ENCODE data around the gene REG1B. TPM values are rescaled to one million over a fixed set of nuclear protein-coding genes. Genes with fewer than 3 reads are reported as not detected.

REG1B gene
- total and polyA plus RNA-seq, 2 of the 4 experiments (the other 2 are of a cell fraction), result not detected

GRCh38 chr2:79131687-79132086 lies 43.9 kb upstream of the REG1B start:
- CTCF ChIA-PET, result no interaction called here
- H3K27ac ChIP-seq (ENCODE audit: insufficient read depth, low read length), result no peak overlapping the region
- H3K4me3 ChIP-seq (ENCODE audit: insufficient read depth, low read depth, low read length), result no peak overlapping the region
- H3K9ac ChIP-seq (ENCODE audit: low read depth, low read length), result no peak overlapping the region
- H3K23ac ChIP-seq (ENCODE audit: low read depth, low read length), result no peak overlapping the region
- H3K4me1 ChIP-seq (ENCODE audit: control insufficient read depth, insufficient read depth, low read length), result no peaks in the 10 kb centered on the region
- 43% methylated on average over 1 of the region's 4 CpGs; no CpG with 5 or more reads in 1 of the 2 experiments for WGBS, 2 experiments (ENCODE audit: extremely low coverage in 2 of 2, insufficient read length in 1 of 2)
- no peaks in the 10 kb centered on the region for H3K9me1 ChIP-seq (ENCODE audit: insufficient read depth, low read length)
- H2AK5ac ChIP-seq (ENCODE audit: low read depth, low read length), result no peak overlapping the region
- in situ Hi-C loops (cut with MboI; ENCODE audit: low sequenced_read_pairs), result no loop called here
- H3K36me3 ChIP-seq (ENCODE audit: control insufficient read depth, insufficient read depth, low read length), result no peaks in the 10 kb centered on the region
- no peak overlapping the region for H4K91ac ChIP-seq (ENCODE audit: insufficient read depth, low read depth, low read length)
- H3K27me3 ChIP-seq (ENCODE audit: control insufficient read depth, insufficient read depth, low read length), result no peaks in the 10 kb centered on the region
- TF ChIP-seq MAZ (IDR thresholded peaks at IDR 0.05; ENCODE audit: borderline replicate concordance, low read depth, low read length), result no peak
- TF ChIP-seq MAFK (IDR thresholded peaks at IDR 0.05; ENCODE audit: low read depth, low read length), result no peak
- no peak for TF ChIP-seq MXI1 (IDR thresholded peaks at IDR 0.05; ENCODE audit: borderline replicate concordance, low read depth, low read length)
- no peak for TF ChIP-seq USF2 (IDR thresholded peaks at IDR 0.05; ENCODE audit: low read depth, low read length)
- TF ChIP-seq CEBPB (IDR thresholded peaks at IDR 0.05; ENCODE audit: low read depth, low read length), result no peak
- TF ChIP-seq NFE2L2 (IDR thresholded peaks at IDR 0.05; ENCODE audit: low read depth, low read length), result no peak
- no peak for TF ChIP-seq BHLHE40 (IDR thresholded peaks at IDR 0.05; ENCODE audit: low read depth, low read length)
- TF ChIP-seq FOS (IDR thresholded peaks at IDR 0.05; ENCODE audit: low read depth, low read length), result no peak
- no peak for TF ChIP-seq SMC3 (IDR thresholded peaks at IDR 0.05; ENCODE audit: low read depth, low read length)
- no peak overlapping the region for H2BK20ac ChIP-seq (ENCODE audit: low read depth, low read length)
- H2BK120ac ChIP-seq (ENCODE audit: low read depth, low read length), result no peak overlapping the region
- no peak overlapping the region for H2AK9ac ChIP-seq (replicated peaks; ENCODE audit: low read depth, low read length, poor library complexity)
- H2BK5ac ChIP-seq (ENCODE audit: low read depth, low read length, poor library complexity, severe bottlenecking), result no peak overlapping the region
- H3K9me3 ChIP-seq (ENCODE audit: control insufficient read depth, insufficient read depth, low read length), result peaks cover 14% of the 10 kb centered on the region
- no peaks in the 10 kb centered on the region for H4K20me1 ChIP-seq (ENCODE audit: insufficient read depth, low read length)
- H2BK15ac ChIP-seq (ENCODE audit: low read depth, low read length), result no peak overlapping the region
- H3K4me2 ChIP-seq (ENCODE audit: low read depth, low read length), result no peak overlapping the region
- DNase-seq (no peak), ATAC-seq (ENCODE audit: low read depth) (no peak)
- intact Hi-C loops (cut with micrococcal nuclease), result no loop called here
- H3K56ac ChIP-seq (ENCODE audit: extremely low read depth, insufficient read depth, low read length), result no peak overlapping the region
- no peak overlapping the region for H2AFZ ChIP-seq (replicated peaks; ENCODE audit: low read length, poor library complexity)
- H4K5ac ChIP-seq (ENCODE audit: low read depth, low read length), result no peak overlapping the region
- H3K18ac ChIP-seq (ENCODE audit: low read depth, low read length), result no peak overlapping the region
- no TSS peak for BruUV-seq (replicated peaks)
- POLR2A ChIA-PET (ENCODE audit: unreplicated experiment), result no interaction called here
- no peak overlapping the region for H3K4ac ChIP-seq (ENCODE audit: low read depth, low read length)
- dilution Hi-C loops (cut with HindIII; ENCODE audit: low sequenced_read_pairs, unreplicated experiment), result no loop called here
- no peaks in the 10 kb centered on the region for H3K79me1 ChIP-seq (ENCODE audit: low read depth in 1 of 2, low read length in 2 of 2)
- no peak overlapping the region for H3K14ac ChIP-seq (replicated peaks; ENCODE audit: low read depth, low read length)
- H4K8ac ChIP-seq (ENCODE audit: low read depth in 2 of 2, low read length in 2 of 2), result no peak overlapping the region
